HCT116 (cell line): ENCODE results near the gene S100A11. TPM values are rescaled to one million over a fixed set of nuclear protein-coding genes. Genes with fewer than 3 reads are reported as not detected.

Source experiments
- ATAC-seq: fragments of 200-7000 bp; cut with Tn5 transposase; 2 replicates; pipeline ENCODE4 v1.9.1; 2020; ENCODE audit warnings: mild to moderate bottlenecking, moderate library complexity
- BruUV-seq: library from RNA; stranded (reverse); fragments of 400-500 nt; replicated peaks from 2 replicates; lab custom pipeline; 2021; lab: Mats Ljungman, UMichigan
- CTCF ChIA-PET: fragments of 300-600 bp; sonication (Branson Sonifier 250); formaldehyde crosslinking; loops from one replicate; lab custom pipeline; 2021; ENCODE audit warnings: antibody characterized with exemption; lab: Charles Lee
- POLR2A ChIA-PET: fragments of 300-600, 350-600 bp; sonication (Branson Sonifier 250); formaldehyde crosslinking; loops from one replicate; lab custom pipeline; 2021; ENCODE audit warnings: antibody characterized with exemption; lab: Charles Lee
- RAD21 ChIA-PET, 2 experiments: fragments of 300-600 bp; sonication (Branson Sonifier 250); formaldehyde crosslinking; loops; one replicate each; lab custom pipeline; 2023; ENCODE audit warnings: low total read pairs in 2 of 2; ENCODE audit not compliant: uncharacterized antibody in 2 of 2, unreplicated experiment in 2 of 2, low non-redundant PET in 1 of 2; lab: Charles Lee
- DNase-seq: peaks from one replicate; pipeline ENCODE4 v3.0.0-alpha.2; 2010; ENCODE audit warnings: low read depth, low spot score
- H2AFZ ChIP-seq: fragments of 200-600 bp; shearing (Covaris generic), sonication (generic); 2 replicates; pipeline ENCODE4 v1.6.1; 2017; ENCODE audit warnings: low read depth, mixed run types, mixed read lengths, antibody characterized with exemption, low read length; ENCODE audit not compliant: poor library complexity, severe bottlenecking
- H3K27ac ChIP-seq: 2 replicates; pipeline ENCODE4 v1.5.1; 2012; ENCODE audit warnings: low read depth, low read length
- H3K27me3 ChIP-seq: fragments of 200-600 bp; sonication (generic); 2 replicates; pipeline ENCODE4 v1.6.1; 2016; ENCODE audit warnings: mixed run types, low read length, mixed read lengths; ENCODE audit not compliant: insufficient read depth
- H3K36me3 ChIP-seq, 2 experiments: fragments of 200-500 bp in 1 of 2; fragments of 200-600 bp in 1 of 2; sonication (Bioruptor generic) in 1 of 2; sonication (generic) in 1 of 2; 2 replicates each; pipeline versions ENCODE4 v1.5.1 to v1.6.1; 2014 to 2016; ENCODE audit warnings: low read length in 2 of 2, inconsistent platforms in 1 of 2, mixed read lengths in 1 of 2, mixed run types in 1 of 2; ENCODE audit not compliant: insufficient read depth in 2 of 2, control insufficient read depth in 1 of 2
- H3K4me1 ChIP-seq, 2 experiments: fragments of 200-600 bp in 1 of 2; sonication (generic) in 1 of 2; 2 replicates each; pipeline versions ENCODE4 v1.5.1 to v1.6.1; 2012 to 2017; ENCODE audit warnings: low read length in 2 of 2, inconsistent platforms in 1 of 2, mild to moderate bottlenecking in 1 of 2, mixed read lengths in 1 of 2, mixed run types in 1 of 2, moderate library complexity in 1 of 2; ENCODE audit not compliant: insufficient read depth in 2 of 2, control insufficient read depth in 1 of 2
- H3K4me2 ChIP-seq: fragments of 200-600 bp; sonication (generic); 2 replicates; pipeline ENCODE4 v1.6.1; 2017; ENCODE audit warnings: mixed run types, low read length, mixed read lengths
- H3K4me3 ChIP-seq, 2 experiments: fragments of 200-600 bp in 1 of 2; sonication (generic) in 1 of 2; replicated peaks in 1 of 2; 2 replicates each; pipeline ENCODE4 v1.5.1; 2011 to 2016; ENCODE audit warnings: low read length in 2 of 2, control low read depth in 1 of 2, low read depth in 1 of 2, mild to moderate bottlenecking in 1 of 2, mixed read lengths in 1 of 2, mixed run types in 1 of 2
- H3K79me2 ChIP-seq: fragments of 200-600 bp; sonication (generic); 2 replicates; pipeline ENCODE4 v1.6.1; 2017; ENCODE audit warnings: mild to moderate bottlenecking, mixed run types, low read length, moderate library complexity, mixed read lengths; ENCODE audit not compliant: insufficient read depth
- H3K9ac ChIP-seq: fragments of 200-600 bp; sonication (generic); 2 replicates; pipeline ENCODE4 v1.6.1; 2016; ENCODE audit warnings: low read length, mixed read lengths
- H3K9me2 ChIP-seq: fragments of 200-600 bp; sonication (generic), shearing (Covaris generic); 2 replicates; pipeline ENCODE4 v1.6.1; 2017; ENCODE audit warnings: mixed run types, mild to moderate bottlenecking, moderate library complexity; ENCODE audit not compliant: insufficient read depth
- H3K9me3 ChIP-seq, 2 experiments: fragments of 200-500 bp in 1 of 2; fragments of 200-600 bp in 1 of 2; sonication (Bioruptor generic) in 1 of 2; sonication (generic) in 1 of 2; 2 replicates each; pipeline ENCODE4 v1.6.1; 2014 to 2017; ENCODE audit warnings: low read length in 2 of 2, mixed read lengths in 2 of 2, inconsistent platforms in 1 of 2, low read depth in 1 of 2, mild to moderate bottlenecking in 1 of 2, mixed run types in 1 of 2, moderate library complexity in 1 of 2; ENCODE audit not compliant: control insufficient read depth in 1 of 2, insufficient read depth in 1 of 2
- H4K20me1 ChIP-seq: fragments of 200-600 bp; sonication (generic), shearing (Covaris generic); 2 replicates; pipeline ENCODE4 v1.6.1; 2017; ENCODE audit warnings: mixed run types, mild to moderate bottlenecking, moderate library complexity; ENCODE audit not compliant: insufficient read depth
- EGR1 ChIP-seq: IDR thresholded peaks from 2 replicates; pipeline ENCODE4 v1.6.1; 2012; ENCODE audit warnings: low read depth
- ELF1 ChIP-seq: IDR thresholded peaks from 2 replicates; pipeline ENCODE4 v1.6.1; 2012; ENCODE audit warnings: low read depth, borderline replicate concordance
- FOSL1 ChIP-seq: IDR thresholded peaks from 2 replicates; pipeline ENCODE4 v1.6.1; 2012; ENCODE audit warnings: low read depth
- JUND ChIP-seq: IDR thresholded peaks from 2 replicates; pipeline ENCODE4 v1.6.1; 2012
- POLR2A ChIP-seq: IDR thresholded peaks from 2 replicates; pipeline ENCODE4 v1.7.0; 2011; ENCODE audit warnings: borderline replicate concordance; ENCODE audit not compliant: insufficient read depth, insufficient read length; ENCODE audit errors: extremely low read depth
- POLR2AphosphoS5 ChIP-seq: IDR thresholded peaks from 2 replicates; pipeline ENCODE4 v1.6.1; 2011; ENCODE audit warnings: mild to moderate bottlenecking, low read depth, low read length, moderate library complexity
- RAD21 ChIP-seq: IDR thresholded peaks from 2 replicates; pipeline ENCODE4 v1.6.1; 2012; ENCODE audit warnings: low read depth, mild to moderate bottlenecking
- SIN3A ChIP-seq: IDR thresholded peaks from 2 replicates; pipeline ENCODE4 v1.6.1; 2012; ENCODE audit warnings: low read depth
- SRF ChIP-seq: IDR thresholded peaks from 2 replicates; pipeline ENCODE4 v1.6.1; 2012; ENCODE audit warnings: low read depth
- TCF7L2 ChIP-seq: IDR thresholded peaks from 2 replicates; pipeline ENCODE4 v1.7.0; 2011; ENCODE audit warnings: borderline replicate concordance, inconsistent platforms; ENCODE audit not compliant: insufficient read depth, insufficient read length; ENCODE audit errors: extremely low read depth
- ZNF274 ChIP-seq: fragments of 200-500 bp; sonication (Bioruptor generic); IDR thresholded peaks from 2 replicates; pipeline ENCODE4 v1.6.1; 2014; ENCODE audit warnings: mild to moderate bottlenecking, low read depth, low read length, inconsistent platforms
- intact Hi-C: fragments of 100-400 bp; cut with micrococcal nuclease; formaldehyde crosslinking; loops from 2 replicates; pipeline ENCODE4 v1.10.0; 2022
- total RNA-seq: library from RNA; stranded (reverse); gene quantifications from one replicate; pipeline ENCODE4 v1.2.1, GENCODE V29; 2021; ENCODE audit not compliant: unreplicated experiment
- TF ChIP-seq, protein P1 (sequence below): IDR thresholded peaks from 2 replicates; pipeline ENCODE4 v1.6.1; 2012; ENCODE audit warnings: low read depth

Gene S100A11
- total RNA-seq, 1 experiment from 2014 or later, result 229 TPM

DNA sequence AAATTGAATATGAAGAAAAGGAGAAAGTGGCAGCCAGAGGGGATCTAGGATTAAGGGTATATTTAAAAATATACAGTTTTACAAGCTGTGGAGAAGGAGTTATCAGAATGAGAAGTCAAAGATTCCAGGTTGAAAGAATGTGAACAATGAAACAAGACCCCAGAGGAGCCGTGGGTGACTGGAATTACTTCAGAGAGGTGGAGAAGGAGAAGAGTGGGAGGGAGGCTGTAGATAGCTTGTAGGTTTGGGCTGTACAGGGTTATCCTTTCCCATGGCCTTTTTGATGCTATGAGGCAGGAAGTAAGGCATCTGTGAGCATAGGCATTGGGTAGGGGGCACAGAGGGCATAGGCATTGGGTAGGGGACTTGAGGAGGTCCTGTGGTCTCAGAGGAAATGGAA lies 5.2 kb upstream of the S100A11 start:
- H3K27ac ChIP-seq, result no peak overlapping the region
- ChIA-PET RAD21 (no interaction called here), POLR2A (no interaction called here), CTCF (no interaction called here)
- no peaks in the 10 kb centered on the region; the same call in 1 of the 2 replicates for H3K9me2 ChIP-seq
- no peaks in the 10 kb centered on the region; the same call in 1 of the 2 replicates for H3K27me3 ChIP-seq
- intact Hi-C loops, result no loop called here
- no peaks in the 10 kb centered on the region for H4K20me1 ChIP-seq
- H3K36me3 ChIP-seq, result no peaks in the 10 kb centered on the region
- H3K4me1 ChIP-seq, result peaks cover 14 to 20% of the 10 kb centered on the region in 2 experiments
- no peaks in the 10 kb centered on the region for H3K79me2 ChIP-seq
- no peak overlapping the region for H3K4me2 ChIP-seq
- H2AFZ ChIP-seq, result no peak overlapping the region
- 0 out of 4 replicates have a peak, but pooled peaks cover 0 to 6% of the 10 kb centered on the region in 2 experiments for H3K9me3 ChIP-seq
- no peak for ATAC-seq
- H3K4me3 ChIP-seq, result no peak overlapping the region
- H3K9ac ChIP-seq, result no peak overlapping the region
- no peak for DNase-seq
- TF ChIP-seq JUND (no peak), ELF1 (no peak), POLR2AphosphoS5 (no peak), SIN3A (no peak), RAD21 (no peak), EGR1 (no peak), POLR2A (no peak), FOSL1 (no peak), TCF7L2 (no peak), ZNF274 (no peak), SRF (no peak)
- TF ChIP-seq, protein P1, sequence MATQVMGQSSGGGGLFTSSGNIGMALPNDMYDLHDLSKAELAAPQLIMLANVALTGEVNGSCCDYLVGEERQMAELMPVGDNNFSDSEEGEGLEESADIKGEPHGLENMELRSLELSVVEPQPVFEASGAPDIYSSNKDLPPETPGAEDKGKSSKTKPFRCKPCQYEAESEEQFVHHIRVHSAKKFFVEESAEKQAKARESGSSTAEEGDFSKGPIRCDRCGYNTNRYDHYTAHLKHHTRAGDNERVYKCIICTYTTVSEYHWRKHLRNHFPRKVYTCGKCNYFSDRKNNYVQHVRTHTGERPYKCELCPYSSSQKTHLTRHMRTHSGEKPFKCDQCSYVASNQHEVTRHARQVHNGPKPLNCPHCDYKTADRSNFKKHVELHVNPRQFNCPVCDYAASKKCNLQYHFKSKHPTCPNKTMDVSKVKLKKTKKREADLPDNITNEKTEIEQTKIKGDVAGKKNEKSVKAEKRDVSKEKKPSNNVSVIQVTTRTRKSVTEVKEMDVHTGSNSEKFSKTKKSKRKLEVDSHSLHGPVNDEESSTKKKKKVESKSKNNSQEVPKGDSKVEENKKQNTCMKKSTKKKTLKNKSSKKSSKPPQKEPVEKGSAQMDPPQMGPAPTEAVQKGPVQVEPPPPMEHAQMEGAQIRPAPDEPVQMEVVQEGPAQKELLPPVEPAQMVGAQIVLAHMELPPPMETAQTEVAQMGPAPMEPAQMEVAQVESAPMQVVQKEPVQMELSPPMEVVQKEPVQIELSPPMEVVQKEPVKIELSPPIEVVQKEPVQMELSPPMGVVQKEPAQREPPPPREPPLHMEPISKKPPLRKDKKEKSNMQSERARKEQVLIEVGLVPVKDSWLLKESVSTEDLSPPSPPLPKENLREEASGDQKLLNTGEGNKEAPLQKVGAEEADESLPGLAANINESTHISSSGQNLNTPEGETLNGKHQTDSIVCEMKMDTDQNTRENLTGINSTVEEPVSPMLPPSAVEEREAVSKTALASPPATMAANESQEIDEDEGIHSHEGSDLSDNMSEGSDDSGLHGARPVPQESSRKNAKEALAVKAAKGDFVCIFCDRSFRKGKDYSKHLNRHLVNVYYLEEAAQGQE, result no peak
- no TSS peak for BruUV-seq
